SK-N-MC (cell line): ENCODE measurements around the gene RAB3GAP1.

ENCODE experiments used
- DNase-seq: peaks from one replicate; pipeline ENCODE4 v3.0.0-alpha.2; 2011; ENCODE audit warnings: low read depth, low spot score
- H3K27ac ChIP-seq: fragments of 200-600 bp; sonication (generic); 2 replicates; pipeline ENCODE4 v1.5.1; 2016; ENCODE audit warnings: mixed run types
- H3K36me3 ChIP-seq: fragments of 200-600 bp; sonication (generic); 2 replicates; pipeline ENCODE4 v1.6.1; 2017; ENCODE audit warnings: antibody characterized with exemption, low read length, mixed read lengths; ENCODE audit not compliant: insufficient read depth
- H3K4me3 ChIP-seq: fragments of 200-600 bp; sonication (generic); 2 replicates; pipeline ENCODE4 v1.5.1; 2016
- H3K9ac ChIP-seq: fragments of 200-600 bp; sonication (generic); 2 replicates; pipeline ENCODE4 v1.8.0; 2017; ENCODE audit warnings: mixed run types, mixed read lengths; ENCODE audit not compliant: insufficient read length
- H3K9me3 ChIP-seq: fragments of 200-600 bp; sonication (generic); 2 replicates; pipeline ENCODE4 v1.6.1; 2017; ENCODE audit warnings: low read depth, mild to moderate bottlenecking, antibody characterized with exemption, low read length, moderate library complexity, mixed read lengths
- EZH2 ChIP-seq: fragments of 200-600 bp; sonication (generic); IDR thresholded peaks from one replicate; pipeline ENCODE4 v1.6.1; 2017; ENCODE audit warnings: antibody characterized with exemption
- FOXP2 ChIP-seq: optimal IDR thresholded peaks from 2 replicates; pipeline ENCODE3; 2011; ENCODE audit warnings: mild to moderate bottlenecking, moderate library complexity; ENCODE audit not compliant: insufficient read depth; ENCODE audit errors: extremely low read length, control extremely low read depth
- POLR2AphosphoS5 ChIP-seq: IDR thresholded peaks from 2 replicates; pipeline ENCODE4 v1.6.1; 2012; ENCODE audit warnings: mild to moderate bottlenecking, low read depth, low read length, borderline replicate concordance

The RAB3GAP1 gene

GRCh38 chr2:135052042-135052876 lies at the start of gene RAB3GAP1:
Gene RAB3GAP1 (plus strand): TSS chr2:135052292. CDS start chr2:135052308, 16 bp downstream.
- peak; percentile 35 for DNase-seq
- H3K4me3 ChIP-seq = peak within 1 kb of the TSS; percentile 95
- TF ChIP-seq EZH2 (no peak), FOXP2 (no peak), POLR2AphosphoS5 (peak; percentile 96)
- H3K27ac ChIP-seq = peak within 1 kb of the TSS; percentile 91
- H3K9me3 ChIP-seq = no peaks in the 10 kb centered on the region
- H3K9ac ChIP-seq = peak within 1 kb of the TSS; percentile 98
- H3K36me3 ChIP-seq = peaks cover 10% of the 10 kb centered on the region

GRCh38 chr2:135002836-135003235 lies 49.3 kb upstream of the RAB3GAP1 start:
- no peak for DNase-seq
- no peaks in the 10 kb centered on the region for H3K36me3 ChIP-seq
- H3K27ac ChIP-seq = no peak overlapping the region
- H3K9me3 ChIP-seq = no peaks in the 10 kb centered on the region
- H3K4me3 ChIP-seq = no peak overlapping the region
- TF ChIP-seq FOXP2 = no peak
- no peak for TF ChIP-seq EZH2
- TF ChIP-seq POLR2AphosphoS5 = no peak
- no peak overlapping the region for H3K9ac ChIP-seq

- H3K27ac ChIP-seq = no peak overlapping the region
- no peaks in the 10 kb centered on the region for H3K9me3 ChIP-seq
- DNase-seq = no peak
- TF ChIP-seq EZH2 (no peak), POLR2AphosphoS5 (no peak), FOXP2 (no peak)
- no peak overlapping the region for H3K9ac ChIP-seq
- no peak overlapping the region for H3K4me3 ChIP-seq
- H3K36me3 ChIP-seq = no peaks in the 10 kb centered on the region
Measured at GRCh38 chr2:135004005-135004746, 47.9 kb upstream of the RAB3GAP1 start.

- DNase-seq = no peak
- Histone ChIP-seq H3K9ac (no peak overlapping the region), H3K4me3 (no peak overlapping the region), H3K27ac (no peak overlapping the region), H3K9me3 (no peaks in the 10 kb centered on the region), H3K36me3 (no peaks in the 10 kb centered on the region)
- TF ChIP-seq FOXP2 (no peak), EZH2 (no peak), POLR2AphosphoS5 (no peak)
Measured at GRCh38 chr2:135005753-135006152, 46.3 kb upstream of the RAB3GAP1 start.

- H3K9ac ChIP-seq = no peak overlapping the region
- TF ChIP-seq POLR2AphosphoS5 (no peak), FOXP2 (no peak), EZH2 (no peak)
Measured at GRCh38 chr2:135009339-135009738, 42.8 kb upstream of the RAB3GAP1 start.

GRCh38 chr2:135010200-135010942 lies 41.7 kb upstream of the RAB3GAP1 start:
- no peaks in the 10 kb centered on the region for H3K9me3 ChIP-seq
- no peak overlapping the region for H3K9ac ChIP-seq
- no peak overlapping the region for H3K27ac ChIP-seq
- no peak for DNase-seq
- TF ChIP-seq FOXP2 (no peak), POLR2AphosphoS5 (no peak), EZH2 (no peak)
- H3K36me3 ChIP-seq = no peaks in the 10 kb centered on the region
- no peak overlapping the region for H3K4me3 ChIP-seq

More at GRCh38 chr2:135009339-135009738, 42.8 kb upstream of the RAB3GAP1 start:
- Histone ChIP-seq H3K27ac (no peak overlapping the region), H3K4me3 (no peak overlapping the region), H3K9me3 (no peaks in the 10 kb centered on the region), H3K36me3 (no peaks in the 10 kb centered on the region)
- no peak for DNase-seq

GRCh38 chr2:135011633-135012032 lies 40.5 kb upstream of the RAB3GAP1 start:
- no peak for DNase-seq
- Histone ChIP-seq H3K36me3 (no peaks in the 10 kb centered on the region), H3K27ac (no peak overlapping the region), H3K4me3 (no peak overlapping the region), H3K9ac (no peak overlapping the region), H3K9me3 (no peaks in the 10 kb centered on the region)
- no peak for TF ChIP-seq POLR2AphosphoS5
- TF ChIP-seq EZH2 = no peak
- TF ChIP-seq FOXP2 = no peak

GRCh38 chr2:135021618-135022017 lies 30.5 kb upstream of the RAB3GAP1 start:
- Histone ChIP-seq H3K36me3 (no peaks in the 10 kb centered on the region), H3K27ac (no peak overlapping the region), H3K9ac (no peak overlapping the region), H3K9me3 (no peaks in the 10 kb centered on the region), H3K4me3 (no peak overlapping the region)
- no peak for DNase-seq
- TF ChIP-seq POLR2AphosphoS5 = no peak
- TF ChIP-seq FOXP2 = no peak
- TF ChIP-seq EZH2 = no peak
